SK-N-MC (cell line): Measurements from ENCODE around the gene TBL3.
"Not testable (repeated sequence)": the region's sequence is repeated elsewhere in the genome, so short reads cannot be mapped to it uniquely, and the experiment has no call there.

ENCODE experiments used
- DNase-seq: peaks from one replicate; pipeline ENCODE4 v3.0.0-alpha.2; 2011; ENCODE audit warnings: low read depth, low spot score
- H3K27ac ChIP-seq: fragments of 200-600 bp; sonication (generic); 2 replicates; pipeline ENCODE4 v1.5.1; 2016; ENCODE audit warnings: mixed run types
- H3K36me3 ChIP-seq: fragments of 200-600 bp; sonication (generic); 2 replicates; pipeline ENCODE4 v1.6.1; 2017; ENCODE audit warnings: antibody characterized with exemption, low read length, mixed read lengths; ENCODE audit not compliant: insufficient read depth
- H3K4me3 ChIP-seq: fragments of 200-600 bp; sonication (generic); 2 replicates; pipeline ENCODE4 v1.5.1; 2016
- H3K9ac ChIP-seq: fragments of 200-600 bp; sonication (generic); 2 replicates; pipeline ENCODE4 v1.8.0; 2017; ENCODE audit warnings: mixed run types, mixed read lengths; ENCODE audit not compliant: insufficient read length
- H3K9me3 ChIP-seq: fragments of 200-600 bp; sonication (generic); 2 replicates; pipeline ENCODE4 v1.6.1; 2017; ENCODE audit warnings: low read depth, mild to moderate bottlenecking, antibody characterized with exemption, low read length, moderate library complexity, mixed read lengths
- EZH2 ChIP-seq: fragments of 200-600 bp; sonication (generic); IDR thresholded peaks from one replicate; pipeline ENCODE4 v1.6.1; 2017; ENCODE audit warnings: antibody characterized with exemption
- FOXP2 ChIP-seq: optimal IDR thresholded peaks from 2 replicates; pipeline ENCODE3; 2011; ENCODE audit warnings: mild to moderate bottlenecking, moderate library complexity; ENCODE audit not compliant: insufficient read depth; ENCODE audit errors: extremely low read length, control extremely low read depth
- POLR2AphosphoS5 ChIP-seq: IDR thresholded peaks from 2 replicates; pipeline ENCODE4 v1.6.1; 2012; ENCODE audit warnings: mild to moderate bottlenecking, low read depth, low read length, borderline replicate concordance

TBL3 gene

DNA sequence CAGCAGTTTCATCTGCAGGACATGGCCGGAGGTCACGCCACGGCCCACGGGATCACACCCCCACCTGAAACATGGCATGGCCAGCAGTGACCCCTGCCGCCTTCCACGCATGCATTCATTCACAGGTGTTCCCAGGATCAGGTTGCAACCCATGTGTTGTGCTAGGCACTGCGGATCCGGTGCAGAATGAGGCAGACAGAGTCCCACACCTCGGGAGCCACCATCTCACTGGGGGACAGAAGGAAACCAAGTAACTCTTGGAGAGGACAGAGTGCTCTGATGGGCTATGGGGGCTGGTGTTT lies 24.5 kb upstream of the TBL3 start:
- Histone ChIP-seq H3K27ac (no peak overlapping the region), H3K36me3 (no peaks in the 10 kb centered on the region), H3K4me3 (no peak overlapping the region), H3K9ac (no peak overlapping the region), H3K9me3 (no peaks in the 10 kb centered on the region)
- no peak for TF ChIP-seq FOXP2
- TF ChIP-seq POLR2AphosphoS5 = no peak
- TF ChIP-seq EZH2 = no peak
- DNase-seq = no peak

DNA sequence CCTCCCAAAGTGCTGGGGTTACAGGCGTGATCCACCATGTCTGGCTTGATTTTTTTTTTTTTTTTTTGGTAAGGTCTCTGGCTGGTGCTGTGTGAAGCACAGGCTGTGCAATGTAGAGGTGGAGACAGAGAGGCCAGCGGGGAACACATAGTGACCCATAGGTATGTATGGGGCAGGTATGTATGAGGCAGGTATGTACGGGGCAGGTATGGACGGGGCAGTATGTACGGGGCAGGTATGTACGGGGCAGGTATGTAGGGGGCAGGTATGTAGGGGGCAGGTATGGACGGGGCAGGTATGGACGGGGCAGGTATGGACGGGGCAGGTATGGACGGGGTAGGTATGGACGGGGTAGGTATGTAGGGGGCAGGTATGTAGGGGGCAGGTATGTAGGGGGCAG lies 22.3 kb upstream of the TBL3 start:
- no peak overlapping the region for H3K9ac ChIP-seq
- TF ChIP-seq POLR2AphosphoS5 (no peak), EZH2 (no peak), FOXP2 (no peak)
- DNase-seq = no peak
- H3K27ac ChIP-seq = no peak overlapping the region
- no peaks in the 10 kb centered on the region for H3K36me3 ChIP-seq
- no peaks in the 10 kb centered on the region for H3K9me3 ChIP-seq
- no peak overlapping the region for H3K4me3 ChIP-seq

DNA sequence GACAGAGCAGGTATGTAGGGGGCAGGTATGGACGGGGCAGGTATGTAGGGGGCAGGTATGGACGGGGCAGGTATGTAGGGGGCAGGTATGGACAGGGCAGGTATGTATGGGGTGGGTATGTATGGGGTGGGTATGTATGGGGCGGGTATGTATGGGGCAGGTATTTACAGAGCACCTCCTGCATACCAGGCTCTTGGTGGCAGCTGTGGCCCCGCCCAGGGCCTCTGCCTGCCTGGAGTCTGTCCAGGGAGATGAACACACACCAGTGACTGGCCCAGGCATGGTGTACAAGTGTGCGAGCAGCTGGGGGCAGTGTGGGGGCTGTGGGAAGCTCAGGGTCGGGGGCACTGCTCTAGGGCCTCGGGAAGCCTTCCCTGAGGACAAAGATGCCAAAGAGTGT lies 21.8 kb upstream of the TBL3 start:
- Histone ChIP-seq H3K9me3 (no peaks in the 10 kb centered on the region), H3K36me3 (no peaks in the 10 kb centered on the region), H3K27ac (no peak overlapping the region), H3K4me3 (no peak overlapping the region), H3K9ac (no peak overlapping the region)
- no peak for DNase-seq
- TF ChIP-seq EZH2 = no peak
- no peak for TF ChIP-seq FOXP2
- no peak for TF ChIP-seq POLR2AphosphoS5

DNA sequence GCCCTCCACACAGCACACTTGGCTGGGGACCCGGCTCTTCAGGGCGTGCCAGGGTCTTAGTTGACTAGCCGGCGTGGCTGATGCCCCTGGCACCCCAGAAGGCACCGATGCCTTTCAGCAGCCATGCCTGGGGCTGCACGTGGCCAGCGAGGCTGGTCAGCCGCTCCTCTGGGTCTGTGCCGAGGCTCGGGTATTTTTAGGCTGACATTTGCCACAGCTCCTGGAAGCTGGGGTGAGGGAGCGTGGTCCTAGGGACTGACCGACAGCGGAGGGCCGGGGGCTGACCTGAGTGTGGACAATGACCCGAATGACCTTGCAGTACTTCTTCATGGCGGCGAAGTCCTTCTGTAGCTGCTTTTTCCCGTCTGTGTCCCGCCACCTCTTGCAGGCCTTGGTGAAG lies 21.3 kb upstream of the TBL3 start:
- TF ChIP-seq FOXP2 = no peak
- TF ChIP-seq POLR2AphosphoS5 = no peak
- no peak for TF ChIP-seq EZH2
- Histone ChIP-seq H3K36me3 (no peaks in the 10 kb centered on the region), H3K4me3 (no peak overlapping the region)

DNA sequence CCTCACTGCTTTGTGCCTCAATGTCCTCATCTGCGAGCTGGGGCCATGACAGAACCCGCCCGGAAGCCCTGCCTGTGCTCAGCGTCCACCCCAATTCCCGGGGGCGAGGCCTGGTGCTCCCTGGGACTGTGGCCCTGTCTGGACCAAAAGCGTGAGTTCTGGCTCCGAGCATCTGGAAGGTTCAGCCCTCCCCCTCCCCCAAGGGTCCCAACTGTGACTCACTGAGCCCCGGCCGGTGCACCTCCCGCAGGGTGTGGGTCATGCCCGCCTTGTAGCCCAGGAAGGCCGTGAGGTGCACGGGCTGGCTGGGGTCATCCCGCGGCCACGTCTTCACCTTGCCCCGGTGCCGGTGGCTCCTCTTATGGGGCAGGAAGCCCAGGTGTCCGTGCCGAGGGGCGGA lies 18.1 kb upstream of the TBL3 start:
- Histone ChIP-seq H3K4me3 (no peak overlapping the region), H3K27ac (no peak overlapping the region), H3K9me3 (no peaks in the 10 kb centered on the region), H3K36me3 (no peaks in the 10 kb centered on the region), H3K9ac (no peak overlapping the region)
- no peak for DNase-seq
- TF ChIP-seq POLR2AphosphoS5 (no peak), EZH2 (no peak), FOXP2 (no peak)

More for the DNA sequence above, 21.3 kb upstream of the TBL3 start:
- Histone ChIP-seq H3K9ac (no peak overlapping the region), H3K9me3 (no peaks in the 10 kb centered on the region), H3K27ac (no peak overlapping the region)
- no peak for DNase-seq

DNA sequence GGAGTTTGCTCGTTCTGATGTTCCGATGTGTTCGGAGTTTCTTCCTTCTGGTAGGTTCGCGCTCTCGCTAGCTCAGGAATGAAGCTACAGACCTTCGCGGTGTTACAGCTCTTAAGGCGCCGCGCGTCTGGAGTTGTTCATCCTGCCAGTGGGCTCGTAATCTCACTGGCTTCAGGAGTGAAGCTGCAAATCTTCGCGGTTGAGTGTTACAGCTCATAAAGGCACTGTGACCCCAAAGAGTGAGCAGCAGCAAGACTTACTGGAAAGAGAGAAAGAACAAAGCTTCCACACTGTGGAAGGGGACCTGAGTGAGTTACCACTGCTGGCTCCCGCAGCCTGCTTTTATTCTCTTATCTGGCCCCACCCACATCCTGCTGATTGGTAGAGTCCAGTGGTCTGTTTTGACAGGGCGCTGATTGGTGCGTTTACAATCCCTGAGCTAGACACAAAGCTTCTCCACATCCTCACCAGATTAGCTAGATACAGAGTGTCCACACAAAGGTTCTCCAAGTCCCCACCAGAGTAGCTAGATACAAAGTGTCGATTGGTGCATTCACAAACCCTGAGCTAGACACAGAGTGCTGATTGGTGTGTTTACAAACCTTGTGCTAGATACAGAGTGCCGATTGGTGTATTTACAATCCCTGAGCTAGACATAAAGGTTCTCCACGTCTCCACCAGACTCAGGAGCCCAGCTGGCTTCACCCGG lies 14.3 kb upstream of the TBL3 start:
- not testable (repeated sequence) for DNase-seq, H3K9ac ChIP-seq, H3K9me3 ChIP-seq, H3K4me3 ChIP-seq
- 0 out of 2 replicates have a peak overlapping the region, but pooled peaks have one; percentile 46 for H3K27ac ChIP-seq
- H3K36me3 ChIP-seq = peaks cover 11% of the 10 kb centered on the region

DNA sequence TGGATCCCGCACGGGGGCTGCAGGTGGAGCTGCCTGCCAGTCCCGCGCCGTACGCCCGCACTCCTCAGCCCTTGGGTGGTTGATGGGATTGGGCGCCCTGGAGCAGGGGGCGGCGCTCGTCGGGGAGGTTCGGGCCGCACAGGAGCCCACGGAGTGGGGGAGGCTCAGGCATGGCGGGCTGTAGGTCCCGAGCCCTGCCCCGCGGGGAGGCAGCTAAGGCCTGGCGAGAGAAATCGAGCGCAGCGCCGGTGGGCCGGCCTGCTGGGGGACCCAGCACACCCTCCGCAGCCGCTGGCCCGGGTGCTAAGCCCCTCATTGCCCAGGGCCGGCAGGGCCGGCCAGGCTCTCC lies 13.7 kb upstream of the TBL3 start:
- DNase-seq, H3K9me3 ChIP-seq, H3K27ac ChIP-seq, H3K4me3 ChIP-seq, H3K9ac ChIP-seq: not testable (repeated sequence)
- H3K36me3 ChIP-seq = peaks cover 16% of the 10 kb centered on the region

DNA sequence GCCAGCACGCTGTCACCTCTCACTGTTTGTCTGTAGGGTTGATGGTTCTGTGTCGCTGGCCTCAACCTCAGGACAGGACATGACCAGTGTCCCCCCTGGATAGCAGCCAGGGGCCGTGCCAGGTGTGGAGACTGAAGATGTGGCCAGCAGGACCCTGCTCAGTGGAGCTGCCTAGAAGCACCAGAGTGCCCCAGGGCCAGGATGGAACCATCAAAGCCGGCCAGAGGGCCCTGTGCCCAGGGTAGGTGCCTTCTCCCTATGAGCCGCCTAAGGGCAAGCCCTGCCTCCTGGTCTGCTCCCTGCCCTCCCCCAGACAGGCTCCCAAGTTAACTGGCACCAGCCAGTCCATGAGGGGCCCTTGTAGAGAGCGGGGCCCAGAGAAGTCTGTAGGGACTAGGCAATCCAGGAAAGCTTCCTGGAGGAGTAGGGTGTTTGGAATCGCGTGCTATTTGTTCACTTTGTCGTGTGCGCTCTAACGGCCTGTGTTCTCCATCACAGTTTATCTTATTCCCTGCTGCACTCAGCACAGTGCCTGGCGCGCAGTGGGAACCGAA lies 13.1 kb upstream of the TBL3 start:
- Histone ChIP-seq H3K9me3 (no peaks in the 10 kb centered on the region), H3K9ac (peak overlapping the region; percentile 94), H3K27ac (0 out of 2 replicates have a peak overlapping the region, but pooled peaks have one; percentile 27), H3K4me3 (peak overlapping the region; percentile 98), H3K36me3 (peaks cover 23% of the 10 kb centered on the region)
- no peak for DNase-seq
- no peak for TF ChIP-seq EZH2
- no peak for TF ChIP-seq POLR2AphosphoS5
- no peak for TF ChIP-seq FOXP2

DNA sequence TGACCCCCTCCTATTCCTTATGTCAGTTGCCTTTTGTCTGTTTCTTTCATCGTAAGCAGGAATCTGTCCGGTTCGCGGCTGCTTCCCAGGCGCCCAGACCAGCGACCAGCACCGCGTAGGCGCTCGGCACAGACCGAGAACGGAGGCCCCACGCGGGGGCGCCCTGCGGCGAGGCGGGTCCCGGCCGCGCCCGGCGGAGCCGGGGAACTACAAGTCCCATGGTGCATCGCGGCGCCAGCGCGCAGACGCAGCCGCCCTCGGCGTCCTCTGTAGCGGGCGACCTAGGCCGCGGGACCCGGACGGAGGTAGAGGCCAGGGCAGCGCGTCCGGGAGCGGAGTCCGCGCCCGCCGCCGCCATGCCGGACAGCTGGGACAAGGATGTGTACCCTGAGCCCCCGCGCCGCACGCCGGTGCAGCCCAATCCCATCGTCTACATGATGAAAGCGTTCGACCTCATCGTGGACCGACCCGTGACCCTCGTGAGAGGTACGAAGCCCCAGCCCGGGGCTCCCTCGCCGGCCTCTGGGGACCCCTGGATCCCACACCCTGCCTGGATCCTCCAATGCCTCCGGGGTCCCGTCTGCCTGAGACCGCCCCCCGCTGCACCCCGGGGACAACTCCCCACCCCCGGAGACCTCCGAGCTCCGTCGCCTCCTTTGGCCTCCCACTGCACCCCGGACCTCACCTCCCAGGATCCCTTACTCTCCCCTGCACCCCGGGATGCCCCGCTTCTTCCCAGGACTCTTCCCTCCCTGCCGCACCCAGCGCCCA lies 12.4 kb upstream of the TBL3 start, which contains the start of gene NDUFB10:
Gene NDUFB10 (plus strand): TSS at position 270 of the 771 bp plus-strand sequence. CDS start 87 bp downstream, at position 357.
- H3K9me3 ChIP-seq = no peaks in the 10 kb centered on the region
- H3K27ac ChIP-seq = peak within 1 kb of the TSS; percentile 70

More for the DNA sequence above, 12.4 kb upstream of the TBL3 start, which contains the start of gene NDUFB10:
- H3K36me3 ChIP-seq = peaks cover 27% of the 10 kb centered on the region
- peak within 1 kb of the TSS; percentile 94 for H3K9ac ChIP-seq
- H3K4me3 ChIP-seq = peak within 1 kb of the TSS; percentile 98
- TF ChIP-seq FOXP2 = no peak
- TF ChIP-seq POLR2AphosphoS5 = peak; percentile 85; the same call in 1 of the 2 replicates
- no peak for DNase-seq
